GM23338 (cell line): Measurements from ENCODE around the gene EDEM3.

ENCODE experiments used
- CREB1 ChIP-seq: fragments of 250-450 bp; sonication (Bioruptor Pico); IDR thresholded peaks from 2 replicates; pipeline ENCODE4 v1.5.0; 2020; ENCODE audit warnings: low read depth, mild to moderate bottlenecking, moderate library complexity
- CTCF ChIP-seq, 2 experiments: fragments of 200-600 bp in 1 of 2; sonication (generic) in 1 of 2; conservative IDR thresholded peaks; 2 replicates each; pipeline versions ENCODE4 v1.5.1 to v1.6.1; 2016 to 2017; ENCODE audit warnings: antibody characterized with exemption in 2 of 2, low read depth in 2 of 2, mild to moderate bottlenecking in 2 of 2, moderate library complexity in 1 of 2
- ETS1 ChIP-seq: IDR thresholded peaks from 2 replicates; pipeline ENCODE4 v1.6.1; 2016; ENCODE audit warnings: antibody characterized with exemption
- EZH2 ChIP-seq: fragments of 200-600 bp; sonication (generic); IDR thresholded peaks from one replicate; pipeline ENCODE4 v1.8.0; 2017; ENCODE audit warnings: antibody characterized with exemption, mild to moderate bottlenecking, low read depth; ENCODE audit not compliant: unreplicated experiment
- EZH2phosphoT487 ChIP-seq: fragments of 200-600 bp; sonication (generic); IDR thresholded peaks from one replicate; pipeline ENCODE4 v1.8.1; 2018; ENCODE audit warnings: antibody characterized with exemption; ENCODE audit not compliant: unreplicated experiment
- JUNB ChIP-seq: IDR thresholded peaks from one replicate; pipeline ENCODE4 v1.6.1; 2016; ENCODE audit warnings: antibody characterized with exemption; ENCODE audit not compliant: unreplicated experiment
- NANOG ChIP-seq: IDR thresholded peaks from 2 replicates; pipeline ENCODE4 v1.6.1; 2016; ENCODE audit warnings: antibody characterized with exemption, borderline replicate concordance
- POLR2AphosphoS5 ChIP-seq: IDR thresholded peaks from 2 replicates; pipeline ENCODE4 v1.6.1; 2016; ENCODE audit warnings: antibody characterized with exemption, low read depth
- REST ChIP-seq: IDR thresholded peaks from one replicate; pipeline ENCODE4 v1.6.1; 2018; ENCODE audit warnings: antibody characterized with exemption; ENCODE audit not compliant: unreplicated experiment
- STAT1 ChIP-seq: IDR thresholded peaks from one replicate; pipeline ENCODE4 v1.6.1; 2016; ENCODE audit warnings: antibody characterized with exemption; ENCODE audit not compliant: unreplicated experiment
- ZNF114 ChIP-seq: fragments of 250-450 bp; sonication (Bioruptor Pico); IDR thresholded peaks from 2 replicates; pipeline ENCODE4 v1.5.0; 2020; ENCODE audit warnings: mild to moderate bottlenecking, moderate library complexity
- ZNF331 ChIP-seq: fragments of 250-450 bp; sonication (Bioruptor Pico); IDR thresholded peaks from 2 replicates; pipeline ENCODE4 v1.5.0; 2020; ENCODE audit warnings: low read depth, mild to moderate bottlenecking, moderate library complexity
- ZNF462 ChIP-seq: fragments of 250-450 bp; sonication (Bioruptor Pico); IDR thresholded peaks from 2 replicates; pipeline ENCODE4 v1.5.0; 2020; ENCODE audit warnings: mild to moderate bottlenecking, moderate library complexity

GRCh38 chr1:184770181-184770979, 15.7 kb upstream of the EDEM3 start:
- TF ChIP-seq CREB1 (CRISPR knock-in tag) = no peak
- no peak for TF ChIP-seq EZH2phosphoT487
- no peak for TF ChIP-seq CTCF (conservative IDR thresholded peaks at IDR 0.05; ENCODE audit: low read depth in 2 of 2)
- TF ChIP-seq REST = no peak
- no peak for TF ChIP-seq EZH2
- no peak for TF ChIP-seq POLR2AphosphoS5
- no peak for TF ChIP-seq ZNF331 (CRISPR knock-in tag)
- TF ChIP-seq JUNB = no peak
- no peak for TF ChIP-seq ZNF114 (CRISPR knock-in tag)
- TF ChIP-seq NANOG = no peak
- TF ChIP-seq STAT1 = no peak
- TF ChIP-seq ETS1 = no peak
- TF ChIP-seq ZNF462 (CRISPR knock-in tag) = no peak
